ENCODE results near the gene KDM1B. TPM values are rescaled to one million over a fixed set of nuclear protein-coding genes. Genes with fewer than 3 reads are reported as not detected.

The KDM1B gene
- total and polyA plus RNA-seq, 9 of the 15 experiments (the other 6 are each of a cell fraction or from before 2014, with no cell fraction given) = 1.4 to 58.9 (median 36.3) TPM

DNA sequence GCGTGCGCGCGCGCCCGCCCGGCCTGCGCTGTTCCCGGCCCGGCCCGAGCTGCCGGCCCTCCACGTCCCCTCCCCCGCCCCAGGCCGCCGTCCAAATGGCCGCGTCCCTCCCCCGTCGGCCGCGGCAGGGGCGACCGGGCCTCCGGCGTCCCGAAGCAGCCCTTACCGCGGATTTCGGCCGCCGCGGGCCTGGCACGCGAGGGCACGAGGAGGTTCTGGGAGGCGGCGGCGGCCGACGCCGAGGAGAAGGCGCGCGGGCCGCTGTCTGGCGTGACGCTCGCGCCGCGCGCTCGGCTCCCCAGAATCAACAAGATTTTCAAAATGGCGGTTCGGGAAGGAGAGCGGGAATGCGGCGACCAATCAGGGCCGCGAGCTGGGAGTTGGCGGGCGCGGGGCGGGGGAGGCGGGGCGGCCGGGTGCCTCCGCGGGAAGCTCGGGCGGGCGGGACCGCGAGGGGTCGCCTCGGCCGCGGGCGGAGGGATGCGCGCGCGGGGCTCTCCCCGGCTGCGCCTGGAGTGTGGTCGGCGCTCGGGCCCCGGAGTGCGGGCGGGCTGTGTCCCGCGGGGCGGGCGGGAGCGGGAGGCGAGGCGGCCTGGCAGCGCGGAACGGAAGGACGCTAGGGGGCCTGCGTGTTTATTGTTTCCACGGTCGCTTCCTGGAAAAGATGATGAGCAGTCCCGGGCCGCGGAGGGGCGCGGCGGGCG, 109.1 kb downstream of the KDM1B start, which contains the start of gene DEK (continued):
- TF ChIP-seq, protein P1, sequence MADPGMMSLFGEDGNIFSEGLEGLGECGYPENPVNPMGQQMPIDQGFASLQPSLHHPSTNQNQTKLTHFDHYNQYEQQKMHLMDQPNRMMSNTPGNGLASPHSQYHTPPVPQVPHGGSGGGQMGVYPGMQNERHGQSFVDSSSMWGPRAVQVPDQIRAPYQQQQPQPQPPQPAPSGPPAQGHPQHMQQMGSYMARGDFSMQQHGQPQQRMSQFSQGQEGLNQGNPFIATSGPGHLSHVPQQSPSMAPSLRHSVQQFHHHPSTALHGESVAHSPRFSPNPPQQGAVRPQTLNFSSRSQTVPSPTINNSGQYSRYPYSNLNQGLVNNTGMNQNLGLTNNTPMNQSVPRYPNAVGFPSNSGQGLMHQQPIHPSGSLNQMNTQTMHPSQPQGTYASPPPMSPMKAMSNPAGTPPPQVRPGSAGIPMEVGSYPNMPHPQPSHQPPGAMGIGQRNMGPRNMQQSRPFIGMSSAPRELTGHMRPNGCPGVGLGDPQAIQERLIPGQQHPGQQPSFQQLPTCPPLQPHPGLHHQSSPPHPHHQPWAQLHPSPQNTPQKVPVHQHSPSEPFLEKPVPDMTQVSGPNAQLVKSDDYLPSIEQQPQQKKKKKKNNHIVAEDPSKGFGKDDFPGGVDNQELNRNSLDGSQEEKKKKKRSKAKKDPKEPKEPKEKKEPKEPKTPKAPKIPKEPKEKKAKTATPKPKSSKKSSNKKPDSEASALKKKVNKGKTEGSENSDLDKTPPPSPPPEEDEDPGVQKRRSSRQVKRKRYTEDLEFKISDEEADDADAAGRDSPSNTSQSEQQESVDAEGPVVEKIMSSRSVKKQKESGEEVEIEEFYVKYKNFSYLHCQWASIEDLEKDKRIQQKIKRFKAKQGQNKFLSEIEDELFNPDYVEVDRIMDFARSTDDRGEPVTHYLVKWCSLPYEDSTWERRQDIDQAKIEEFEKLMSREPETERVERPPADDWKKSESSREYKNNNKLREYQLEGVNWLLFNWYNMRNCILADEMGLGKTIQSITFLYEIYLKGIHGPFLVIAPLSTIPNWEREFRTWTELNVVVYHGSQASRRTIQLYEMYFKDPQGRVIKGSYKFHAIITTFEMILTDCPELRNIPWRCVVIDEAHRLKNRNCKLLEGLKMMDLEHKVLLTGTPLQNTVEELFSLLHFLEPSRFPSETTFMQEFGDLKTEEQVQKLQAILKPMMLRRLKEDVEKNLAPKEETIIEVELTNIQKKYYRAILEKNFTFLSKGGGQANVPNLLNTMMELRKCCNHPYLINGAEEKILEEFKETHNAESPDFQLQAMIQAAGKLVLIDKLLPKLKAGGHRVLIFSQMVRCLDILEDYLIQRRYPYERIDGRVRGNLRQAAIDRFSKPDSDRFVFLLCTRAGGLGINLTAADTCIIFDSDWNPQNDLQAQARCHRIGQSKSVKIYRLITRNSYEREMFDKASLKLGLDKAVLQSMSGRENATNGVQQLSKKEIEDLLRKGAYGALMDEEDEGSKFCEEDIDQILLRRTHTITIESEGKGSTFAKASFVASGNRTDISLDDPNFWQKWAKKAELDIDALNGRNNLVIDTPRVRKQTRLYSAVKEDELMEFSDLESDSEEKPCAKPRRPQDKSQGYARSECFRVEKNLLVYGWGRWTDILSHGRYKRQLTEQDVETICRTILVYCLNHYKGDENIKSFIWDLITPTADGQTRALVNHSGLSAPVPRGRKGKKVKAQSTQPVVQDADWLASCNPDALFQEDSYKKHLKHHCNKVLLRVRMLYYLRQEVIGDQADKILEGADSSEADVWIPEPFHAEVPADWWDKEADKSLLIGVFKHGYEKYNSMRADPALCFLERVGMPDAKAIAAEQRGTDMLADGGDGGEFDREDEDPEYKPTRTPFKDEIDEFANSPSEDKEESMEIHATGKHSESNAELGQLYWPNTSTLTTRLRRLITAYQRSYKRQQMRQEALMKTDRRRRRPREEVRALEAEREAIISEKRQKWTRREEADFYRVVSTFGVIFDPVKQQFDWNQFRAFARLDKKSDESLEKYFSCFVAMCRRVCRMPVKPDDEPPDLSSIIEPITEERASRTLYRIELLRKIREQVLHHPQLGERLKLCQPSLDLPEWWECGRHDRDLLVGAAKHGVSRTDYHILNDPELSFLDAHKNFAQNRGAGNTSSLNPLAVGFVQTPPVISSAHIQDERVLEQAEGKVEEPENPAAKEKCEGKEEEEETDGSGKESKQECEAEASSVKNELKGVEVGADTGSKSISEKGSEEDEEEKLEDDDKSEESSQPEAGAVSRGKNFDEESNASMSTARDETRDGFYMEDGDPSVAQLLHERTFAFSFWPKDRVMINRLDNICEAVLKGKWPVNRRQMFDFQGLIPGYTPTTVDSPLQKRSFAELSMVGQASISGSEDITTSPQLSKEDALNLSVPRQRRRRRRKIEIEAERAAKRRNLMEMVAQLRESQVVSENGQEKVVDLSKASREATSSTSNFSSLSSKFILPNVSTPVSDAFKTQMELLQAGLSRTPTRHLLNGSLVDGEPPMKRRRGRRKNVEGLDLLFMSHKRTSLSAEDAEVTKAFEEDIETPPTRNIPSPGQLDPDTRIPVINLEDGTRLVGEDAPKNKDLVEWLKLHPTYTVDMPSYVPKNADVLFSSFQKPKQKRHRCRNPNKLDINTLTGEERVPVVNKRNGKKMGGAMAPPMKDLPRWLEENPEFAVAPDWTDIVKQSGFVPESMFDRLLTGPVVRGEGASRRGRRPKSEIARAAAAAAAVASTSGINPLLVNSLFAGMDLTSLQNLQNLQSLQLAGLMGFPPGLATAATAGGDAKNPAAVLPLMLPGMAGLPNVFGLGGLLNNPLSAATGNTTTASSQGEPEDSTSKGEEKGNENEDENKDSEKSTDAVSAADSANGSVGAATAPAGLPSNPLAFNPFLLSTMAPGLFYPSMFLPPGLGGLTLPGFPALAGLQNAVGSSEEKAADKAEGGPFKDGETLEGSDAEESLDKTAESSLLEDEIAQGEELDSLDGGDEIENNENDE (IDR thresholded peaks at IDR 0.05; ENCODE audit: low read depth, low read length) = no peak
- no peak for TF ChIP-seq TOE1 (IDR thresholded peaks at IDR 0.05; ENCODE audit: borderline replicate concordance)
- TF ChIP-seq TOE1 (CRISPR knock-in tag; IDR thresholded peaks at IDR 0.05; ENCODE audit: borderline replicate concordance, low read depth) = no peak

Measured in K562 (cell line).